ENCODE measurements around the gene LCNL1. TPM values are rescaled to one million over a fixed set of nuclear protein-coding genes. Genes with fewer than 3 reads are reported as not detected.

The LCNL1 gene
- total and polyA plus RNA-seq, 10 of the 15 experiments (the other 5 are each of a cell fraction or from before 2014, with no cell fraction given) = not detected

- TF ChIP-seq ZNF687 (IDR thresholded peaks at IDR 0.05) (no peak), HSF1 (IDR thresholded peaks at IDR 0.05; ENCODE audit: low read depth, low read length) (no peak), BHLHE40 (IDR thresholded peaks at IDR 0.05; ENCODE audit: borderline replicate concordance in 1 of 2, low read depth in 2 of 2, low read length in 1 of 2) (peak in 1 of 2 experiments; percentile 41; a peak in 1 of 4 replicates), BCLAF1 (IDR thresholded peaks at IDR 0.05) (no peak), JUND (IDR thresholded peaks at IDR 0.05; ENCODE audit: low read depth, low read length) (peak; percentile 67; the same call in 1 of the 2 replicates), ZNF592 (IDR thresholded peaks at IDR 0.05) (no peak), KLF5 (IDR thresholded peaks at IDR 0.05; ENCODE audit: partially characterized antibody) (no peak), SREBF1 (IDR thresholded peaks at IDR 0.05; ENCODE audit: low read length) (no peak), ESRRA (IDR thresholded peaks at IDR 0.05; ENCODE audit: low read length) (no peak), IRF5 (IDR thresholded peaks at IDR 0.05; ENCODE audit: borderline replicate concordance) (no peak), KDM1A (IDR thresholded peaks at IDR 0.05; ENCODE audit: borderline replicate concordance) (no peak), RAD21 (IDR thresholded peaks at IDR 0.05; ENCODE audit: insufficient read depth, low read depth, low read length) (peak; percentile 95), GATAD2B (conservative IDR thresholded peaks at IDR 0.05; ENCODE audit: low read depth) (peak; percentile 91), SMAD5 (IDR thresholded peaks at IDR 0.05; ENCODE audit: low read depth) (no peak)
These were observed 52.1 kb downstream of the LCNL1 start (continued) for GRCh38 chr9:137034709-137035506.
